Right lobe of liver (tissue), 6 donors: Measurements from ENCODE around the gene VGLL4. TPM values are rescaled to one million over a fixed set of nuclear protein-coding genes. Genes with fewer than 3 reads are reported as not detected.
A peak's percentile ranks its signal among the peaks of the same experiment; 100 is the strongest.

ENCODE experiments used
- ATAC-seq, 4 donors: fragments of 200-7000 bp; cut with Tn5 transposase; one replicate each; pipeline ENCODE4 v1.9.1; 2020; ENCODE audit warnings: mild to moderate bottlenecking in 4 of 4, moderate library complexity in 4 of 4
- DNase-seq, 3 donors: peaks; one replicate each; pipeline ENCODE4 v3.0.0-alpha.2; 2020
- H3K27ac ChIP-seq, 3 donors: fragments of 200-600 bp; one replicate each; pipeline ENCODE4 v1.8.0; 2022
- H3K27me3 ChIP-seq, 2 donors: fragments of 200-600 bp; one replicate each; pipeline ENCODE4 v1.8.0; 2022
- H3K36me3 ChIP-seq, 4 donors: fragments of 200-600 bp; sonication (generic) in 1 of 4; one replicate each; pipeline versions ENCODE4 v1.5.1 to v1.8.0; 2017 to 2022; ENCODE audit warnings: control low read depth in 1 of 4
- H3K4me1 ChIP-seq, 4 donors: fragments of 200-600 bp; sonication (generic) in 1 of 4; one replicate each; pipeline versions ENCODE4 v1.5.1 to v1.8.0; 2017 to 2022; ENCODE audit warnings: control low read depth in 1 of 4
- H3K4me3 ChIP-seq, 3 donors: fragments of 200-600 bp; one replicate each; pipeline ENCODE4 v1.8.0; 2022
- H3K9me3 ChIP-seq, 4 donors: fragments of 200-600 bp; sonication (generic) in 1 of 4; one replicate each; pipeline versions ENCODE4 v1.5.1 to v1.8.0; 2017 to 2022; ENCODE audit warnings: control low read depth in 1 of 4
- POLR2A ChIP-seq: fragments of 450-650 bp; IDR thresholded peaks from one replicate; pipeline ENCODE4 v1.6.1; 2017; ENCODE audit warnings: antibody characterized with exemption, mild to moderate bottlenecking
- WGBS: methylation state at CpG from one replicate; pipeline ENCODE4 v1.1.6; 2018; ENCODE audit warnings: low coverage, low lambda C conversion rate; ENCODE audit not compliant: insufficient coverage; ENCODE audit errors: missing lambda C conversion rate; 5-methylcytosine and 5-hydroxymethylcytosine counted together
- intact Hi-C, 2 donors: fragments of 100-400 bp; cut with DNase I; formaldehyde crosslinking; loops; one replicate each; pipeline versions ENCODE4 v1.11.2 to v1.14.1; 2022
- total RNA-seq, 6 experiments: library from RNA; depleted of rRNA in 2 of 6; stranded (reverse); fragments of >200 nt in 2 of 6; fragmentation: NEBNext Ultra II Directional in 3 of 6; extraction: Animal tissue kit (Norgen Biotek cat#: 25700) in 3 of 6; gene quantifications; one replicate each; pipeline versions ENCODE4 v1.1.0 to v1.2.4, GENCODE V29; 2016 to 2023
- TF ChIP-seq, protein P1 (sequence below), 4 donors: fragments of 200-600 bp in 3 of 4; fragments of 450-650 bp in 1 of 4; IDR thresholded peaks; one replicate each; pipeline versions ENCODE4 v1.5.1 to v1.8.0; 2016 to 2022; ENCODE audit warnings: antibody characterized with exemption in 4 of 4, mild to moderate bottlenecking in 2 of 4
- donor health status: DM: no; HTN: yes; CAD: no.
- donor health status: DM: no; HTN: no; CAD: no.
- donor health status: DM: no; HTN: no; CAD: no.
- donor health status: DM: no; HTN: yes; CAD: no.
- donor health status: DM: no; HTN: yes; CAD: no.

The VGLL4 gene
- total RNA-seq, 6 experiments from 2014 or later = 10.4 to 22.4 (median 15.2) TPM

GRCh38 chr3:11625376-11626083, 18.2 kb downstream of the VGLL4 start:
- 39% methylated on average over 5 of the region's 5 CpGs for WGBS
- DNase-seq = no peak
- intact Hi-C loops = no loop called here
- no peaks in the 10 kb centered on the region for H3K9me3 ChIP-seq
- no peak for TF ChIP-seq POLR2A
- TF ChIP-seq, protein P1, sequence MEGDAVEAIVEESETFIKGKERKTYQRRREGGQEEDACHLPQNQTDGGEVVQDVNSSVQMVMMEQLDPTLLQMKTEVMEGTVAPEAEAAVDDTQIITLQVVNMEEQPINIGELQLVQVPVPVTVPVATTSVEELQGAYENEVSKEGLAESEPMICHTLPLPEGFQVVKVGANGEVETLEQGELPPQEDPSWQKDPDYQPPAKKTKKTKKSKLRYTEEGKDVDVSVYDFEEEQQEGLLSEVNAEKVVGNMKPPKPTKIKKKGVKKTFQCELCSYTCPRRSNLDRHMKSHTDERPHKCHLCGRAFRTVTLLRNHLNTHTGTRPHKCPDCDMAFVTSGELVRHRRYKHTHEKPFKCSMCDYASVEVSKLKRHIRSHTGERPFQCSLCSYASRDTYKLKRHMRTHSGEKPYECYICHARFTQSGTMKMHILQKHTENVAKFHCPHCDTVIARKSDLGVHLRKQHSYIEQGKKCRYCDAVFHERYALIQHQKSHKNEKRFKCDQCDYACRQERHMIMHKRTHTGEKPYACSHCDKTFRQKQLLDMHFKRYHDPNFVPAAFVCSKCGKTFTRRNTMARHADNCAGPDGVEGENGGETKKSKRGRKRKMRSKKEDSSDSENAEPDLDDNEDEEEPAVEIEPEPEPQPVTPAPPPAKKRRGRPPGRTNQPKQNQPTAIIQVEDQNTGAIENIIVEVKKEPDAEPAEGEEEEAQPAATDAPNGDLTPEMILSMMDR (IDR thresholded peaks at IDR 0.05) = no peak
- H3K27me3 ChIP-seq = no peaks in the 10 kb centered on the region
- peak; percentile 56 to 88 (median 74) for ATAC-seq
- peaks cover 0 to 20% (median 3%) of the 10 kb centered on the region in 4 donors for H3K4me1 ChIP-seq
- no peak overlapping the region for H3K4me3 ChIP-seq
- H3K27ac ChIP-seq = no peak overlapping the region
- H3K36me3 ChIP-seq = no peaks in the 10 kb centered on the region

DNA sequence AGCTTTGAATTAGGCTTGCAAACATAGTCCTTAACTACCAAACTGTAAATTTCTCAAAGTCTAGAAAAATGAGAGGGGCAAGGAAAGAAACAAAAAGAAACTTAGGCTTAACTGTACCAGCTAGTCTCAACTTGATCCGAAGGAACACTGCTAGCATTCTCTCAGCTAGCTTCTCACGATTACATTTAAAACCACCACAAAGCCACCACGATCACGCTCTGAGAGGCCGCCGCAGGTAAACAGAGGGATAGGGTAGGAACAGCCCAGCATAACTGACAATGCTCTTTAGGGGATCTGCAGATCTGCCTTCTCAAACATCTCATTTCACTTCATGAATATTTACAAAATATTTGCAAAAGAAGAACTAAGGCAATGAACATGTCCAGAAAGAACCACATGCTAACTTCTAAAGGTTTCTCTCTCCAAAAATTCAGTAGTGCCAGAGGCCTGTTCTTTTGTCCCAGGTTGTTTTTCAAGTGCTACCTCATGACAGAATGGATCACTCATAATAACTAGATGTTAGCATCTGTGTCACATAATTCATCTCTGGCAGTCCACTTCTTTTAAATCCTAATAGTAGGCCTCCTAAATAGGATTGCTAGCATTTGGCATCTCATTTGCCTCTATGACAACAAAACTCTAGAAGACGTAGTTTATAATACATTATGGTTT, 18.9 kb downstream of the VGLL4 start:
- DNase-seq (no peak), ATAC-seq (no peak)
- Histone ChIP-seq H3K27me3 (no peaks in the 10 kb centered on the region), H3K36me3 (no peaks in the 10 kb centered on the region), H3K27ac (no peak overlapping the region), H3K4me1 (peaks cover 0 to 20% (median 3%) of the 10 kb centered on the region in 4 donors), H3K4me3 (no peak overlapping the region), H3K9me3 (no peaks in the 10 kb centered on the region)
- WGBS = 88% methylated on average over 7 of the region's 7 CpGs
- no peak for TF ChIP-seq POLR2A
- TF ChIP-seq, protein P1 (IDR thresholded peaks at IDR 0.05) = no peak
- intact Hi-C loops = no loop called here

GRCh38 chr3:11624161-11624560, 19.6 kb downstream of the VGLL4 start:
- Histone ChIP-seq H3K27me3 (no peaks in the 10 kb centered on the region), H3K4me1 (peaks cover 0 to 20% (median 3%) of the 10 kb centered on the region in 4 donors), H3K36me3 (no peaks in the 10 kb centered on the region), H3K9me3 (no peaks in the 10 kb centered on the region), H3K27ac (no peak overlapping the region), H3K4me3 (no peak overlapping the region)
- intact Hi-C loops = no loop called here
- DNase-seq (no peak), ATAC-seq (no peak)
- TF ChIP-seq, protein P1 (IDR thresholded peaks at IDR 0.05) = no peak
- no peak for TF ChIP-seq POLR2A
- WGBS = 81% methylated on average over 6 of the region's 8 CpGs

DNA sequence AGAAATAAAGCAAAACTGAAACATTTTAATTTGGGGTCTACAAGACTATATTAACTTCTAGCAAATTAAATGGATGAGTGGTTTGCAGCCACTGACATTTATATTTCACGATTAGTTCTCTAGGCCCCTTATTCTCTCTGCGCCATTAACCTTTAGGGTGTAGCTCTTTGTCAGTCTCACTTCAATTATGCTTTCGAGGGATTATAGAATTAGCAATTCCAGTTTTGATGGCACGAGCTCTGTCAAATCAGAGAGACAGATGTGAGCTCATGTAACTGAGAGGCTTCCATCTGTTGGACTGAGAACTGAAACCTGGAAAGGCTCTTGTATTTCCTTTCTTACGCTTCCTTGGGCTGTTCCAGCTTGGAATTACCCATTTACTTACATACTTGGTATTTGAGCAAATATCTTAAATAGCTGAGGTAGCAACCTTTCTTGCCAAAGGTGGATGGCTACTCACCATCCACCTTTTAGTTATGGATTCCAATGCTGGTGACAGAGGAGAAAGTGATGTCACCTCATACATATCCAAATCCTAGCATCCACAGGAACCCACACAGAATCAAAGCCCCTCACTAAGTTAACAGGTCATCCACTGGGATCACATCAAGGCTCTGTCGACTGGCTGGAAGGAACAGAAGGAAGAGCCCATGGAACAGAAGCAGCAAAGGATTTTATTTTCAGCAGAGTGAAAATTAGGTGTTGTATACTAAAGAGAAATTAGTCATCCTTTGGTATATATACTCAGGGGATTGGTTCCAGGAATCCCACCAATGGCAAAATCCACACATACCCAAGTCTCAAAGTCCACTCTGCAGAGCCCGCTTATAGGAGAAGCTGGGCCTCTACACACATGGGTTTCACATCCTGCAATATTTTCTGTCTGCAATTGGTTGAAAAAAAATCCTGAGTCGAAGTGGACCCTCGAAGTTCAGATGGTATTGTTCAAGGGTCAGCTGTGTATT, 20.8 kb downstream of the VGLL4 start:
- intact Hi-C loops = no loop called here
- H3K36me3 ChIP-seq = no peaks in the 10 kb centered on the region
- H3K27me3 ChIP-seq = no peaks in the 10 kb centered on the region
- no peaks in the 10 kb centered on the region for H3K9me3 ChIP-seq
- no peak overlapping the region for H3K4me3 ChIP-seq
- DNase-seq (no peak), ATAC-seq (peak in 1 of 4 donors; percentile 57)
- no peak overlapping the region for H3K27ac ChIP-seq
- no peak for TF ChIP-seq POLR2A
- TF ChIP-seq, protein P1 (IDR thresholded peaks at IDR 0.05) = no peak
- H3K4me1 ChIP-seq = peaks cover 0 to 20% (median 3%) of the 10 kb centered on the region in 4 donors
- WGBS = 88% methylated on average over 8 of the region's 9 CpGs
